Muscle layer of duodenum (tissue), 2 donors: ENCODE results near the gene TRPT1.

Source experiments
- H3K27ac ChIP-seq: one replicate; pipeline ENCODE4 v1.7.0; 2013; ENCODE audit warnings: mild to moderate bottlenecking, low read length
- H3K27me3 ChIP-seq: one replicate; pipeline ENCODE4 v1.7.0; 2013; ENCODE audit warnings: low read depth, mild to moderate bottlenecking, control low read depth, low read length
- H3K36me3 ChIP-seq, 2 donors: one replicate each; pipeline ENCODE4 v1.7.0; 2013; ENCODE audit warnings: low read length in 2 of 2, control low read depth in 1 of 2, mild to moderate bottlenecking in 1 of 2; ENCODE audit not compliant: insufficient read depth in 2 of 2, control insufficient read depth in 1 of 2
- H3K4me1 ChIP-seq, 2 donors: one replicate each; pipeline ENCODE4 v1.7.0; 2013; ENCODE audit warnings: low read length in 2 of 2, mild to moderate bottlenecking in 2 of 2, control low read depth in 1 of 2, moderate library complexity in 1 of 2; ENCODE audit not compliant: insufficient read depth in 2 of 2, control insufficient read depth in 1 of 2
- H3K4me3 ChIP-seq, 2 donors: one replicate each; pipeline ENCODE4 v1.7.0; 2013; ENCODE audit warnings: low read length in 2 of 2, low read depth in 1 of 2, mild to moderate bottlenecking in 1 of 2
- H3K9me3 ChIP-seq, 2 donors: one replicate each; pipeline ENCODE4 v1.7.0; 2013; ENCODE audit warnings: low read length in 2 of 2, control low read depth in 1 of 2, mild to moderate bottlenecking in 1 of 2; ENCODE audit not compliant: control insufficient read depth in 1 of 2
- donor health status: healthy.

Gene TRPT1

DNA sequence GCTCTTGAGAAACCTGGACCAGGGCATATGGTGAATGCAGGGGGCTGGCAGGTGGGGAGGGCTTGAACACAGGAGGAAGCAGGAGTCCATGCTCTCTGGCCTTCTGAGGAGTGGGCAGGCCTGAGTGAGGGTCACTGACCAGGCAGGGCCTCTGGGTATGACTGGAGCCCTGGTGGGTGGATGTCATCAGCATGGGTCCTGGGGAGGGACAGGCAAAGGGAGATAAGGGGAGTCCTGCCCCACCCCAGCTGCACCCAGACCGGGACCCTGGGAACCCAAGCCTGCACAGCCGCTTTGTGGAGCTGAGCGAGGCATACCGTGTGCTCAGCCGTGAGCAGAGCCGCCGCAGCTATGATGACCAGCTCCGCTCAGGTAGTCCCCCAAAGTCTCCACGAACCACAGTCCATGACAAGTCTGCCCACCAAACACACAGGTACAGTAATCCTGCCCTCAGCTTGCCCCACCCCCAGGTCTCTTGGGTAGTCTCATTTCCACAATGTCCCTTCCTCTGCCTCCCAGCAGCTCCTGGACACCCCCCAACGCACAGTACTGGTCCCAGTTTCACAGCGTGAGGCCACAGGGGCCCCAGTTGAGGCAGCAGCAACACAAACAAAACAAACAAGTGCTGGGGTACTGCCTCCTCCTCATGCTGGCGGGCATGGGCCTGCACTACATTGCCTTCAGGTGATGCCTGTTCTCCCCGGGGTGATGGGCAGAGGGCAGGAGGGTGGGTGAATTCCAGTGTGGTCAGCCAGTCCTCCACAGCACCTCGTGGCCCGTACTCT lies 6.4 kb upstream of the TRPT1 start:
- Histone ChIP-seq H3K36me3 (peaks cover 0 to 3% of the 10 kb centered on the region in 2 donors), H3K4me1 (peaks cover 14 to 31% of the 10 kb centered on the region in 2 donors), H3K4me3 (no peak overlapping the region), H3K27ac (no peak overlapping the region), H3K9me3 (no peaks in the 10 kb centered on the region), H3K27me3 (no peaks in the 10 kb centered on the region)

DNA sequence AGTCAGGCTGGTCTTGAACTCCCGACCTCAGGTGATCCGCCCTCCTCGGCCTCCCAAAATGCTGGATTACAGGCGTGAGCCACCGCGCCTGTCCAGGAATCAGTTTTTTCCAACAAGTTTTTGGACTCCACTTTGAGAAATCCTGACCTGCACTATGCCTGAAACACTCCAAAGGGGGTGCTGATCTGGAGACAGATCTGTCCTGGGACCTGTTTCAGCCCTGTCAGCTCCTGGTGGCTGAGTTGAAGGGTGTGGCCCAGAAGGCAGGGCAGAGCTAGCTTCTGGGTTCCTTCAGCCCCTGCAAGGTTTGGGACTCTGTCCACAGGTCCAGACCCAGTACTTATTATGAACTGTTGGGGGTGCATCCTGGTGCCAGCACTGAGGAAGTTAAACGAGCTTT lies 5.6 kb upstream of the TRPT1 start:
- no peaks in the 10 kb centered on the region for H3K27me3 ChIP-seq
- no peaks in the 10 kb centered on the region for H3K36me3 ChIP-seq
- peak overlapping the region in 1 of 2 donors; percentile 70 for H3K4me3 ChIP-seq
- H3K4me1 ChIP-seq: peaks cover 14 to 40% of the 10 kb centered on the region in 2 donors
- H3K27ac ChIP-seq: no peak overlapping the region
- no peaks in the 10 kb centered on the region for H3K9me3 ChIP-seq

DNA sequence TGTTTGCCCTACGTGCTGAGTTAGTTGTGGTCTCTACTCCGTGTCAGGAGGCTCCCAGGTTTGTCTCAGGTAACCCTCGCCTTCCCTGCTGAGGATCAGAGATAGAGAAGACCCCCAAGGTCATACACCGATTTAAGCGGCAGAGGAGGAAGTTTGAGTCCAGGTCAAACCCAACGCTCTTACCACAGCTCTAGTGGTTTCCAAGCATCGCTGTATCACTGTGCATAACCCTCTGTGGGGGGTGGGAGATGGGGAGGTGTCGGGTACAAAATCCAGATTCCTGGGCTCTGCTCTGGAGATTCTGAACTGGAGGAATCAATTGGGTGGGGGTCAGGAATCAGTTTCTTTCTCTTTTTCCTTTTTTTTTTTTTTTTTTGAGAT lies 5.0 kb upstream of the TRPT1 start:
- H3K9me3 ChIP-seq: no peaks in the 10 kb centered on the region
- peaks cover 14 to 41% of the 10 kb centered on the region in 2 donors for H3K4me1 ChIP-seq
- no peaks in the 10 kb centered on the region for H3K36me3 ChIP-seq
- H3K4me3 ChIP-seq: peak overlapping the region; percentile 67 to 70
- no peaks in the 10 kb centered on the region for H3K27me3 ChIP-seq
- peak overlapping the region; percentile 82 for H3K27ac ChIP-seq

DNA sequence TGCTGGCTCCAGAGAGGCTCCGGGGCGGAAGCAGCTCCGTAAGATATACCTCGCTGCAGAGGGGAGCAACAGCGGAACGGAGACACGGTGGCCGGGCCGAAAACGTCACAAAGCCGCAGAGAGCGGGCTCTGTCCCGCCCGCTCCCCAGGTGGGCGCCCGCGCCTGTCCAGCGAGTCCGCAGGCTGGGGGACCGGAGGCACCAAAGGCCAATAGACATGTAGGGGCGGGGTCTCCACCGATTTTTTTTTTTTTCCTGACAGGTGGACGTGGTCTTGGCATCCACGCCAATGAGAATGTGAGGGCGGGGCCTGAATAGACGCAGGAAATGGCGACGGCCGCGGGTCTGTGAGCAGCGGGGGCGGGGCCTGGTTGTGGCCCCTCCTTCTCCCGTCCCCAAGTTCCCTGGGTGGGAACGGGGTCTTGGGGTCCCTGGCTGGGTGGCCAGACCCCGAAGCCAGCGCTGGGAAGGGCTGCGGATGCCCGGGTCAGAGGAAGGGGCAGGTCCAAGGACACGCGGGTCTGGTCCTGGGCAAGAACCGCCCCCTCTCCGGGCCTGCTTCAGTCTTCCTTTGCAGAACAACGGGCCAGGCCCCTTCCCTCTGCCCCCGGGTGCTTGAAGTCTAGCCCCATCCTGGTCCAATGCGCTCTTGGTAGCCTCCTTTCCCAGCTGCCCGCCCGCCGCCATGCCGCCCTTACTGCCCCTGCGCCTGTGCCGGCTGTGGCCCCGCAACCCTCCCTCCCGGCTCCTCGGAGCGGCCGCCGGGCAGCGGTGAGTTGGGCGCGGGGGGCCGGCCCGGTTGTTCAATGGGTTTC lies 4.4 kb upstream of the TRPT1 start, which contains the start of gene DNAJC4:
Gene DNAJC4, plus strand, starts transcription at position 378 of the 814 bp plus-strand sequence. Its CDS starts 307 bp downstream, at position 685.
- peak within 1 kb of the TSS; percentile 82 for H3K27ac ChIP-seq
- no peaks in the 10 kb centered on the region for H3K27me3 ChIP-seq
- H3K36me3 ChIP-seq: no peaks in the 10 kb centered on the region
- H3K4me3 ChIP-seq: peak within 1 kb of the TSS; percentile 67 to 70
- no peaks in the 10 kb centered on the region for H3K9me3 ChIP-seq
- H3K4me1 ChIP-seq: peaks cover 11 to 38% of the 10 kb centered on the region in 2 donors

DNA sequence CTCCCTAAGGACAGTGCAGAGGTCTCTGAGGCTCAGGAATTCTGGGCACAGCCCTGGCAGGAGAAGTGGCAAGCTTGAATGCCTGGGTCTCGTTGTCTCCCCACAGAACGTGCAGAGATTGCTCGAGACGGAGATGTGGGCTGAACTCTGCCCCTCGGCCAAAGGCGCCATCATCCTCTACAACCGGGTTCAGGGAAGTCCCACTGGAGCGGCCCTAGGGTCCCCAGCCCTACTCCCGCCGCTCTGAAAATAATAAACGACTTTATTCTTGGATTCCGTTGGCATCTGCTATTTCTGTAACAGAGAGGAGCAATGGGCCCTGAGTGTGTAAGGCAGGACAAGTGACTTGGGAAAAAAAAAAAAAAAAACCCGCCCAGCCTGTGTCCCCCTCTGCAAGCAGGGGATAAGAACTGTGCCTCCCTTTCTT lies 3.8 kb upstream of the TRPT1 start:
- H3K36me3 ChIP-seq: no peaks in the 10 kb centered on the region
- H3K4me1 ChIP-seq: peaks cover 9 to 38% of the 10 kb centered on the region in 2 donors
- H3K27me3 ChIP-seq: no peaks in the 10 kb centered on the region
- no peaks in the 10 kb centered on the region for H3K9me3 ChIP-seq
- H3K27ac ChIP-seq: peak overlapping the region; percentile 82
- peak overlapping the region; percentile 67 to 70 for H3K4me3 ChIP-seq

DNA sequence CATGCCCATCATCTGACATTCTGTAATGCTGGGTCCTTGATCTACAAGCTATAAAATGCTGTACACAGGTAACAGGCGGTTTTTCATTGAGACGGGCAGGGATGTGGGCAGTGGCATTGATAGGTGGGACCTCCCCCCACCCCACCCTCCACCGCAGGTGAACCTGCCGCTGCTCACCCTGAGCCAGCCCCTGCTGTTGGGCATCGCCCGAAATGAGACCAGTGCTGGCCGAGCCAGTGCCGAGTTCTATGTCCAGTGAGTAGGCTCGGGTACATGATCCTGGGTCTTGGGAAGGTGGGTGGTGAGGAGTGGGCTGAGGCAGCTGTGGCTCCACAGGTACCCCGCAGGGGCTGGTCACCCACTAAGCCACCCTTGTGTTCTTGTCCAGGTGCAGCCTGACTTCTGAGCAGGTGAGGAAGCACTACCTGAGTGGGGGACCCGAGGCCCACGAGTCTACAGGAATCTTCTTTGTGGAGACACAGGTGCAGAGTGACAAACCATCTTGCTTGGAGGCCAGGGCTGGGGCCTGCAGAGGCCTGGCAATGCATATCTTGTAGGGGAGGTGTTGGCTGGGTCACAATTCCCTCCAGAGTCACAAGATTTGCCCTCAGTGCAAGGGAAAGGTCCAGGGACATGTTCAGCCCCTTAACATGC lies 3.2 kb upstream of the TRPT1 start:
- H3K4me3 ChIP-seq: peak overlapping the region in 1 of 2 donors; percentile 70
- H3K9me3 ChIP-seq: no peaks in the 10 kb centered on the region
- H3K4me1 ChIP-seq: peaks cover 9 to 38% of the 10 kb centered on the region in 2 donors
- no peaks in the 10 kb centered on the region for H3K27me3 ChIP-seq
- no peaks in the 10 kb centered on the region for H3K36me3 ChIP-seq
- peak overlapping the region; percentile 82 for H3K27ac ChIP-seq

DNA sequence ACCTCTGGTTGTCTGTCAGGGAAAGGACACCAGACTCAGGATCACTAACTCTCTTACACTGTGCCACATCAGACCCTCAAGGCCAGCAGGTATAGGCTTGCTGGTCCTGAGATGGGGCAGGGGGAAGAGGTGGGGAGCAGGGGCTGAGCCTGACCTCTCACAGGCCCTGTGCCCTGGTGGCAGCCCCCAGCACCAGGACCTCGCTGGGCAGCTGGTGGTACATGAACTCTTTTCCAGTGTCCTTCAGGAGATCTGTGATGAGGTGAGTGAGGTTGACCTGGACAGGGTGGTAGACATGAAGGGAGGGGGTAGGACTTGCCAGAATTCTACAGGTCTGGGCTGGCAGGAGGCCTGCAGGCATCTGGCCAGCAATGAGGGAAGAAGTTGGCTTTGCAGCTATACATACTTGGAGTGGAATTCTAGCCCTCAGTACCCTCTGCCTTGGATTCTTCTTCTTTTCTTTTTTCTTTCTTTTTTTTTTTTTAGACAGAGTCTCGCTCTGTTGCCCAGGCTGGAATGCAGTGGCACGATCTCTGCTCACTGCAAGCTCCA lies 1.5 kb upstream of the TRPT1 start:
- Histone ChIP-seq H3K4me1 (peaks cover 7 to 31% of the 10 kb centered on the region in 2 donors), H3K27ac (peak overlapping the region; percentile 90), H3K4me3 (peak overlapping the region; percentile 76 to 84), H3K9me3 (no peaks in the 10 kb centered on the region), H3K27me3 (no peaks in the 10 kb centered on the region), H3K36me3 (no peaks in the 10 kb centered on the region)

DNA sequence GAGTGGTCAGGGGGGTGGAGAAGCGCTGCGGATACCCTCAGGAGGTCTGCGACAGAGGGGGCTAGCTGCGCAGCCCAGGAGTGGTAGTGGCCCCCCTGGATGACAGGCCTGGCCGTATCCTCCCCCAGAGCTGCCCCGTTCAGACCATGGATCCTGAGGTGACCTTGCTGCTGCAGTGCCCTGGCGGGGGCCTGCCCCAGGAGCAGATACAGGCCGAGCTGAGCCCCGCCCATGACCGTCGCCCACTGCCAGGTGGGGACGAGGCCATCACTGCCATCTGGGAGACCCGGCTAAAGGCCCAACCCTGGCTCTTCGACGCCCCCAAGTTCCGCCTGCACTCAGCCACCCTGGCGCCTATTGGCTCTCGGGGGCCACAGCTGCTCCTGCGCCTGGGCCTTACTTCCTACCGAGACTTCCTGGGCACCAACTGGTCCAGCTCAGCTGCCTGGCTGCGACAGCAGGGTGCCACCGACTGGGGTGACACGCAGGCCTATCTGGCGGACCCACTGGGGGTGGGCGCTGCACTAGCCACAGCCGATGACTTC lies 593 bp upstream of the TRPT1 start:
- Histone ChIP-seq H3K4me1 (peaks cover 7 to 31% of the 10 kb centered on the region in 2 donors), H3K27ac (peak overlapping the region; percentile 90), H3K9me3 (no peaks in the 10 kb centered on the region), H3K4me3 (peak overlapping the region; percentile 76 to 84), H3K27me3 (no peaks in the 10 kb centered on the region), H3K36me3 (no peaks in the 10 kb centered on the region)

DNA sequence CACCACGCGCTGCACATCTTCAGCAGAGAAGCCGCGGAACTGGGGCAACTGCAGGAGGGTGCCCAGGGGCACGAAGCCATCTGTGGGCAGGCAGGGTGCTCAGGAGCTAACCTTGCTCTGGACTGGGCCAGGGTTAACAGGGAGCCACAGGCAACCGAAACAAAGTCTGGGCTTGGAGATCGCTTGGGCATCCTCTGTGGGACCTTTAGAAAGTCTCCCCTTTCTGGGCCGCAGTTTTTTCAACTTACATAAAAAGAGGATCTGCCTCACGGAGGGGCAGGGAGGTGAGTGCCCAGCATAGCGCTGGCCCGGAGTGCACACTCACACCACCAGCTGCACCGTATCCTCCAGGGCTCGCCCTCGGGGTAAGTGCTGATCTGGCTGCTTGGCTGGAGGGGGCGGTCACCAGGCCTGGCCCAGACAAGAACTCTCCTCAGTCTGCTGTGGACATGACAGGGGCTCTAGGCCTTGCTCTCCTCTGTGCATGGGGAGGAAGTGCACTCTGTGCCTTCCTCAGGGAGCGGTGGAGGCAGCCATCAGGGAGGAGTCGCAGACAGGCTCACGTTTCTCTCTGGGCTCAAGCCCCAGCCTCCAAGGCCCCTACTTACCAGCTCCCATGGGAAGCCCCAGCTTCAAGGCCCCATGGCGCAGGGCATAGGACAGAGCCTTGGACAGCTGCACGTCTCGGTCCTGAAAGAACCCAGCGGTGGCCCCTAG lies 937 bp downstream of the TRPT1 start:
- Histone ChIP-seq H3K36me3 (peaks cover 3 to 12% of the 10 kb centered on the region in 2 donors), H3K4me1 (peaks cover 7 to 31% of the 10 kb centered on the region in 2 donors), H3K4me3 (peak overlapping the region; percentile 76 to 84), H3K27me3 (no peaks in the 10 kb centered on the region), H3K9me3 (no peaks in the 10 kb centered on the region), H3K27ac (peak overlapping the region; percentile 90)

DNA sequence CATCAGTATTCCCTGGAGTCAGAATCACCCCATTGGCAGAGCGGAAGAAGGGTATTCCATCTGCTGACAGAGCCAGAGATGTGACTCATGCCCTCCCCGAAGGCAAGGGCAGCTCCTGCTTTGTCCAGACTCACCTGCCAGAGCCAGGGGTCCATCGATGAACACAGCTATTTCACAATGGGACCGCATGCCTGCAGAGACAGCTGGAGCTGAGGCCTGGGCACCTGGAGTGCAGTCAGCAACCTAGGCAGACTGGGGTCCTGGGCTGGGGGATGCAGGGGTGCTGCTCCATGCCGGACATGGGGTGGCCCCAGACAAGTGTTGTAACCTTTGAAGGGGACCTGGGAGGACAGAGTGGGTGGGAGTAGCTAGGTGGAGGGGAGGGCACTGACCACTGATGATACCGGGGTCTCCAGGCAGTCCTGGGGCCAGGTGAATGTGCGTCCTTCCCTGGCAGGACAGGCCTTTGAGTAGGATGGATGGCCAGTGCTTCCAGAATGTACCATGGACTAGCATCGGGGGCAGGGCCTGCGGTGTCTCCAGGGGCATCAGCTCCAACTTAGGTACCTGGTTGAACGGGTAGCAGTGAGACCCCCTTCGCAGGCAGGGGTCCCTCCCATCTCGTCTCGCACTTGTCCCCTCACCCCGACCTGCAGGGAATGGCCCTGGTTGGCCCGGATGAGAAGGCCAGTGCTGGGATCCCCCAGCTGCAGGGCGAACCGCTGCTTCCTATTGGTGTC lies 1.7 kb downstream of the TRPT1 start:
- peaks cover under 1 to 24% of the 10 kb centered on the region in 2 donors for H3K4me1 ChIP-seq
- no peaks in the 10 kb centered on the region for H3K9me3 ChIP-seq
- peaks cover 3 to 16% of the 10 kb centered on the region in 2 donors for H3K36me3 ChIP-seq
- H3K27me3 ChIP-seq: no peaks in the 10 kb centered on the region
- no peak overlapping the region for H3K27ac ChIP-seq
- no peak overlapping the region for H3K4me3 ChIP-seq
